HTR-8/SVneo (cell line): ENCODE results near the gene NOTCH1.

Source experiments
- DNase-seq: peaks from one replicate; pipeline ENCODE4 v3.0.0; 2011; ENCODE audit warnings: low spot score, mixed read lengths; ENCODE audit not compliant: insufficient read length
- FAIRE-seq: peaks from 2 replicates; lab custom pipeline; 2011; peaks lifted over from hg19 to GRCh38; lab: Jason Lieb, UNC

NOTCH1 gene

DNA sequence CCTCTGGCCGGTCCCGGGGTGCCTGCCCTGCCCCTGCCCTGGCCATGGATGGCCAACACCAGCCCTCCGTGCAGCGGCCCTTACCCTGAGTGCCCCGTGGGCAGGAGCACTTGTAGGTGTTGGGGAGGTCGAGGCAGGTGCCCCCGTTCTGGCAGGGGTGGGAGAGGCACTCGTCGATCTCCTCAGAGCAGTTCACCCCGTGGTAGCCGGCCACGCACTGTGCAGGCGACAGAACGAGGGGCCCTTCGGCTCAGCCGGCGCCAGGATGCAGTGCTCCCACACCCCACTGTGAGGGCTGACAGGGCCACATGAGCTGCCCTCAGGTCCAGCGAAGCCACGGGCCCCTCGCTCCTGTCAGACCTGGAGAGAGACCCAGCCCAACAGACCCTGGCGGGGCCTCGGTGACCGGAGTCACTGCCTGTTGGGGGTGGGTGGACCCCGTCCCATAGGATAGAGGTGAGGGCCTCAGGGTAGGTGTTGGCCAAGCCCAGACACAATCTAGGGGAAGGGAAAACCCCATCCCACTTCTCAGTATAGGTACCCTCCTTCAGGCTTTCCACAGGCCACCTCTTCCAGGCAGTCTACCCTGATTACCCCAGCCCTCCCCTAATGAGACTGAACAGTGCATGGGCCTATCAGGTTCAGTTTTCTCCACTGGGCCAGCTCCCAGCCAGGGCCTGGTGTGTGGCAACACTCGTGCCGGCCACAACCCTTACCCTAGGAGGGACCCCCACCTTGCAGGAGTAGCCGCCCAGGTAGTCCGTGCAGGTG, 38.4 kb downstream of the NOTCH1 start:
- FAIRE-seq, result no peak

GRCh38 chr9:136506425-136506824, 39.4 kb downstream of the NOTCH1 start:
- no peak for DNase-seq
- FAIRE-seq, result no peak

More for the DNA sequence above, 38.4 kb downstream of the NOTCH1 start:
- DNase-seq, result no peak

DNA sequence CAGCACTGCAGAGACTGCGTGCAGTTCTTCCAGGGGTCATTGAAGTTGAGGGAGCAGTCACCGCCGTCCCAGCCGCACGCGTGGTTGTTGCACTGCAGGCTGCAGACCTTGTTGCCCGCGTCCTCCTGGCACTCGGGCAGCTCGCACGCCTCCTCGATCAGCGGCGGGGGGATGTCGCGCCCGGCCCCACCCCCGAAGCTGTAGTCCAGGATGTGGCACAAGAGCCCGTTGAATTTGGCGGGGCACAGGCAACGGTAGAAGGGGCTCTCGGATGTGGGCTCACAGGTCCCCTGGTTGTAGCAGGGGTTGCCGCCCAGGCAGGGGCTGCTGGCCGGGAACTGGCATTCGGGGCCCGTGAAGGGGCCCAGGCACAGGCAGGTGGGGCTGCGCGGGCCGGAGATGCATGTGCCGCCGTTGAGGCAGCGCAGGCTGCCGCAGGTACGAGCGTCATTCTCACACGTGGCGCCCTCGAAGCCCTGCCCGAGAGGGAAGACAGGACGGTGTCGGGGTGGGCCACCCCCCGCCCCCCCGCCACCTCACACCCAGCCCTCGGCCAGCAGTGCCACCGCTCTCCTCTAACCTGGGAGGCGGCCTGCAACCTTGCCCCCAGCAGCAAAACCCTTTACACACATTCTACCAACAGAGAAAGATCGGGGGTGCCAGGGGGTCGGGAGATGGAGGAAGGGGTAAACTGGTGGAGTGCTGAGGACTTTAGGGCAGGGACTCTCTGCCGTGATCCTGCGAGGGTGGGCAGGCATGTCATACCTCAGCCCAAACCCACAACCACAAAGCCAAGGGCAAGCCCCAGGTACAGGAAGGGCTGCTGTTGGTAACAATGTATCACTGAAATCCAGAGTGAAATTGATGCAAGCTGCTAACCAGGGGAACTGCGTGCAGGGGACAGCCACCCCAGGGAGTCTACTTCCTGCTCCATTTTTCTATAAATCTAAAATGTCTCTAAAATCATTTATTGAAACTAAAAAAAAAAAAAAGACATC, 40.1 kb downstream of the NOTCH1 start:
- FAIRE-seq (no peak), DNase-seq (no peak)

- DNase-seq (no peak), FAIRE-seq (no peak)
These were observed 41.1 kb downstream of the NOTCH1 start for GRCh38 chr9:136504512-136505348.

- DNase-seq (no peak), FAIRE-seq (no peak)
These were observed 42.8 kb downstream of the NOTCH1 start for GRCh38 chr9:136502940-136503550.

DNA sequence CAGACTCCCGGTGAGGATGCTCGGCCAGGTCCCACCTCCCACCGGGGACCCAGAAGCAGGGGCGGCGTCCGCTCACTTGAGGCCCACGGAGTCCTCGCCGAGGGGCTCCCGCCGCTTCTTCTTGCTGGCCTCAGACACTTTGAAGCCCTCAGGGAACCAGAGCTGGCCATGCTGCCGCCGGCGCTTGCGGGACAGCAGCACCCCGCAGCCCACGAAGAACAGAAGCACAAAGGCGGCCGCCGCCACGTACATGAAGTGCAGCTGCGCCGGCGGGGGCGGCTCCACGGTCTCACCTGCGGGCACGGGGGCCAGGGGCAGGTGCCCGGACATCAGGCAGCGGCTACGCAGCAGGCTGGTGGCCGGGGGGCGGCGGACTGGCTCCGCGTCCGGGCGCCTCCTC, 43.7 kb downstream of the NOTCH1 start:
- no peak for FAIRE-seq
- no peak for DNase-seq

DNA sequence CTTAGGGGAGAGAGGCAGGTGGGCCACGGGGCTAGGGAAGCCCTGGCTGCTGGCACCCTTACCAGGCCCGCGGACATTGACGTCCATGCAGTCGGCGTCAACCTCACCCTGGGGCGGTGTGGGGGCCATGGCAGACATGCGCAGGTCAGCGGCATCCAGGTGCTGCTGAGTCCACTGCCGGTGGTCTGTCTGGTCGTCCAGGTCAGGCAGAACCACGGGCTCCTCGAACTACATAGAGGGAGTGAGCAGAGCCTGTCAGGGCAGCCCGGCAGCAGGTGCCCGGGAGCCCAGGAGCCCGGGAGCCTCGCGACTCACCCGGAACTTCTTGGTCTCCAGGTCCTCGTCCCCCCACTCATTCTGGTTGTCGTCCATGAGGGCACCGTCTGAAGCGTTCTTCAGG, 44.2 kb downstream of the NOTCH1 start:
- DNase-seq (no peak), FAIRE-seq (no peak)

GRCh38 chr9:136499935-136500910, 45.6 kb downstream of the NOTCH1 start:
- DNase-seq (no peak), FAIRE-seq (no peak)

GRCh38 chr9:136499071-136499934, 46.5 kb downstream of the NOTCH1 start:
- no peak for DNase-seq
- no peak for FAIRE-seq

DNA sequence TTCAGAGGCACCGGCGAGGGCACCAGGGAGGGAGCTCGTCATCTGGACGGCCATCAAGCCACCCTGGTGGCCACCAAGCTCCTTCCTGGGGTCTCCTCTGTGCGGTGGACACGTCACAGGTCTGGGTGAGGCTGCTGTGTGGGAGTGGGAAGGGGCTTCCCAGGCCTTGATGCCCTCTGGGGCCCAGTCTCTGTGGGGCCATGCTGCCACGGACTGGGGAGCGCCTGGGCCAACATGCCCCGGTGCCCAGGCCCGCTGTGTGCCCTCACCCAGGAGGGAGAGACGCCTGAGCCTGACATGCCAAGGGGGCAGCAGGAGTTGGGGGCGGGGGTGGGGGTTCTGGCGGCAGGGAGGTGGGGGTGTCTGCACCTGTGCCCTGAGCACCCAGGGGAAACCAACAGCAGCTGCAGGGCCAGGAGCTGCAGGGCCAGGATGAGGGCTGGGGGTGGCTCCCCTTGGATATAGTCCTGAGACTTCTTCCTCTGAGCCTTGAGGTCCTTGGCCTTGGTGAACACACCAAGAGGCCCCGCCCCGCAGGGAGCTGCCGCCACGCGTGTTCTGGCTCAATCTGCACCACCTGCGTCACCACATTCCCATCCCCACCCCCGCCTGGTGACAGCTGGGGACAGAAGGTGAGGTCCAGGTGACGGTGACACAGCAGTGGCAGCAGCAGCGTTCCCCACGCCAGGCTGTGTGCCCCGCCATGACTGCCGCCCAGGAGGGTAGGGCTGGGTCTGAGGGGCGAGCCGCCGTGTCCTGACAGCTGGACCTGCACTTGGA, 47.7 kb downstream of the NOTCH1 start:
- no peak for FAIRE-seq

DNA sequence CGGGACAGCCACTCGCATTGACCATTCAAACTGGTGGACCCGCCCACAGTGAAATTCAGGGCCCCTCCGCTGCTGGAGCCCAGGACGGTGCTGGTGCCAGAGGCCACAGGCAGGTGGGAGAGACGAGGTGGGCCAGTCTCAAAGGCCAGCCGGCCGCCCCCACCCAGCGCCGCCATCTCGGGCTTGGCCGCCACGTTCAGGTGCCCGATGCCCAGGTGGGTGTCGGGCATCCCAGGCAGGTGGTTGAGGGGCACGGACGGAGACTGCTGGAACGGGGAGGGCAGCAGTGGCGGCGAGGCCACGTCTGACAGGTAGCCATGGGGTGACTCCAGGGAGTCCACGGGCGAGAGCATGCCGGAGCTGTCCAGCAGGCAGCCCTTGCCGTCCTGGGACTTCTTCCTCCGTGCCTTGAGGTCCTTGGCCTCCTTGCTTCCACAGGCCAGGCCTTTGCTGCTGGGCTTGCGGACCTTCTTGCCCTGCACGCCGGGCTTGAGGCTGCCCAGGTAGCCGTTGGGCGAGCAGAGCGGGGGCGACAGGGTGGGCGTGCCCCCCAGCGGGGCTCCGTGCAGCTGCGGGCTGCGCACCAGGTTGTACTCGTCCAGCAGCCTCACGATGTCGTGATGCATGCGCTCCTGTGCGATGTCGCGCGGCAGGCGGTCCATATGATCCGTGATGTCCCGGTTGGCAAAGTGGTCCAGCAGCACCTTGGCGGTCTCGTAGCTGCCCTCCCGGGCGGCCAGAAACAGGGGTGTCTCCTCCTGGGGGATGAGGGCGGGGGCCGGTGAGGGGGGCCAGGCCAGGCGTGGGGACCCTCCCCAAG, 48.8 kb downstream of the NOTCH1 start:
- DNase-seq, result no peak
- no peak for FAIRE-seq

More for the DNA sequence above, 47.7 kb downstream of the NOTCH1 start:
- DNase-seq, result no peak

DNA sequence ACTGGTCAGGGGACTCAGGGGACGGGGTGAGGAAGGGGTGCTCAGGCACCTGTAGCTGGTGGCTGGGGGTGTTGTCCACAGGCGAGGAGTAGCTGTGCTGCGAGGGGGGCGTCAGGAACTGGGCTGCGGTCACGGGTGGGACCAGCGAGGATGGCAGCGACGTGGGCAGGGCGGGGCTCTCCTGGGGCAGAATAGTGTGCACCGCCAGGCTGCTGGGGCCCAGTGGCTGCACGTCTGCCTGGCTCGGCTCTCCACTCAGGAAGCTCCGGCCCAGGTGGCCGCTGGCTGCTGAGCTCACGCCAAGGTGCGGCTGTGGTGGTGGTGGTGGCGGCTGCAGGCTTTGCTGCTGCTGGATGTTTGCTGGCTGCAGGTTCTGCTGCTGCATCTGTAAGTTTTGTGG, 49.7 kb downstream of the NOTCH1 start:
- FAIRE-seq, result no peak
- no peak for DNase-seq

DNA sequence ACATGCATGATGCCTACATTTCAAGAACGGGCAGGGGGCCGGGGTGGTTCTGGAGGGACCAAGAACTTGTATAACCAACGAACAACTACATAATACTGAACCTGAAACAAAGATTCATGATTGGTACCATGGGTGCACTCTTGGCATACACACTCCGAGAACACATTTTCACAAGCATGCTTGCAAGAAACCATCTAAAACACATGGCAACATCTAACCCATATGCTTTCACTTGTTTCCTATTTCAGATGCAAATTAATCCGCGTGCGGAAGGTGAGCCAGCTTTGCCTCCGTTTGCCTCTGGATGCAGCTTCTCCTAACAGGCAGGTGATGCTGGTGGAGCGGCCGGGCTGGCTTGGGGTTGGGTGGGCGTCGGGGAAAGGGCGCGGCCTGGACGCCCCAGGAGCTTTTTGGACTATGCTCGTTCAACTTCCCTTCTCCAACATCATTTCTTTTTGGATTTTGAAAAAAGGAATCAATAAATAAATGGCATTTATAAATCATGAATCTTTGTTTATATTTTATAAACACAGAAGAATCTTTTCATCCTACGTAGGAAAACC, 50.5 kb downstream of the NOTCH1 start:
- DNase-seq (no peak), FAIRE-seq (no peak)

GRCh38 chr9:136494531-136495215, 51.2 kb downstream of the NOTCH1 start:
- DNase-seq (no peak), FAIRE-seq (no peak)

DNA sequence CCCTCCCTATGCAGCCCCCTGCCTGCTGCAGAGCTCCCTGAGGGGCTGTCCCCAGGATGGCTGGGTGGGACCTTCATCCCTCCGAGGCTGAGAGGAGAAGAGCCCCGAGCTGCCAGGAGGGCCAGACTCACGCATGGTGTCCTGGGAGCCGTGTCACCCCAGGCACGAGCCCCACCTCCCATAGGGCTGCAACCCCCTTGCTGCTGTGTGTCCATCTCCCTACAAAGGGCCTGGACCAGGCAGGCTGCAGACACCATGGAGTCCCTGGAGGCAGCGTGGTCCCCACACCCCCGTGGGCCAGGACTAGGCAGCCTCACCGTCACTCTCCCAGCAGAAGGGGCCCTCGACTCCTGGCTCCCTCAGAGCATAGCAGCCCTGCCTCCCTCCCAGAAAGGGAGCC, 51.8 kb downstream of the NOTCH1 start:
- DNase-seq (no peak), FAIRE-seq (no peak)
